HG03280 (cell line): Measurements from ENCODE around the gene CNTNAP2.
"Not testable (repeated sequence)": the region's sequence is repeated elsewhere in the genome, so short reads cannot be mapped to it uniquely, and the experiment has no call there.

Source experiments
- ATAC-seq: cut with Tn5 transposase; IDR thresholded peaks from one replicate; pipeline ENCODE4 v1.9.1; 2021; ENCODE audit warnings: mild to moderate bottlenecking, moderate library complexity; ENCODE audit not compliant: unreplicated experiment

CNTNAP2 gene

DNA sequence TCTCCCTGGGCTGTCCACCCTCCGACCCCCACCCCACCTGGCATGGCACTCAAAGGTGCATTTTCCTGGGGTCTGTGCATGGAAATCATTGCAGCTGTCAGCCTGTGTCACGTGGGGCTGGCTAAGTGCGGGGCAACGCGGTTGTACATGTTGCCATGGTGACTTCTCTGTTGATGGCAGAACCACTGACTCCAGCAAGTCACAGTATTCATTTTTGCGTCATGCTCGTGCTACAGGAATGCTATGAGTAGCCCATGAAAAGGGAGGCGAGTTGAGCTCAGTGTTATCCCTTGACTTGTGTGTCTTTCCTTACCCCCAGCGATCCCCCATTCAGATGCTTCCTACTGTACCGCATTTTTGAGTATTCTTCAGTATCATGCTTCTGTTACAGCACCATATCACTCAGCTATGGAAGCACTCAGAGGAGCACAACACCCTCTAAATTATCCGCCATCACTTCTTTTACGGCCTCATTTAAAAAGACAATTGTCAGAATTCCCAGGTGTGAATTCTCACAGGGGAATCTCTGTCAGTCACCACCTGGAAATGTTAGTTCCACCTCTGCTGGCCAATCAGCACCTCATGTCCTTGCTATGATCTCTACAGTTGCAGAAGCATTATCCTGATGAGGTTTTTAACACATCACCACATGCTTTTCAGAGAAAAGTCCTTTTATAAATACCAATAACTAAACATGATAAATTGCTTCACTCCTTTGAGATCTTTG lies 2279.6 kb downstream of the CNTNAP2 start:
- ATAC-seq: no peak

DNA sequence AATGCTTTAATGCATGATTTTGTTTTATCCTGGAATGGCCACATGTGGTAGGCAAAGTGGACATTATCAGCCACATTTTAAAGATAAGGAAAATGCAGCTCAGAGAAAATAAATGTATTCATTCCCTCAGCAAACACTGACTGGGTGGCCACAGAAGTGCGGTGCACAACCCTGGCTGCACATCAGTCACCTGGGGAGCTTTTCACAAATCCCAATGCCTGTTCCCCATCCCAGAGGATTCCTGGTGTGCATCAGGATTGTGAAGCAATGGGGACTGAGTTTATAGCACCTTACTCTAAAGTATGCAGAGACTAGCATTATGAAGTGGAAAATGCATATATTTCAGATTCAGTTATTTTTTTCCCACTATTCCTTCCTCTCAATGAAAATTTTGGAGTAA lies 2280.5 kb downstream of the CNTNAP2 start:
- no peak for ATAC-seq

DNA sequence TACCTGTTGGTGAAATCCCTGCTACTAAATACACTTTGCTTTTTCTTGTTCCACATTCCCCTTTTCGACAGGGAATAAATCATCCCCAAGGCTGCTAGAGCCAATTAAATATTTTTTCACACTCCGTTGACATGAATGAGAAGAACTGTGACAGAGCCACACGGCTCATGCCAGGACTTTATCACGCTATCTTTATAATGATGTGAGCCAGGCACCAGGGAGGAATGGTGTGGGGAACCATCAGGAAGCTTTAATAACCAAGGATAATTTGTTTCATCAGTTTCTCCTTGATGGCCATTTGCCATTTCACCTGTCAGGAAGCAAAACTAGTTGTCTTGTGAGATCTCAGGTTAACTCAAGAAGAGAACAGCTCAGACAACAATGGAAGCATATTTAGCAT lies 2280.9 kb downstream of the CNTNAP2 start:
- no peak for ATAC-seq

DNA sequence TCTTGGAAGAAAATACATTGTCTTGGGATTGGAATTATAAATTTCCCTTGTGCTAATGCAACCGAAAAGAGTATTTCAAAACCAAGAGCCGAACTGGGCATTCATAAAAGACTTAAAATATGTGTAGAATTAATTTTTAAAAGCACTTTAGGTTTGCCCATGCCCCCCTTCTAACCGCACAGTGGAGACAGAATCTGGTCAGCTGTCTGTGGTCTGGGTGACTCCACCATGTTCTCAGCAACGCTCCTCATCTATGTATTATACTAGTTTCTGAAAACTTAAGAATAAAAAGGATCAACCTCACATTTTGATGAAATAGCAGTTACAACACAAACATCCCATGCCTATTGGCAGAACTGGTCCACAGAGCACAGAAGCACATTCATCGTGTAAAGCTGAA lies 2281.4 kb downstream of the CNTNAP2 start:
- ATAC-seq: no peak

DNA sequence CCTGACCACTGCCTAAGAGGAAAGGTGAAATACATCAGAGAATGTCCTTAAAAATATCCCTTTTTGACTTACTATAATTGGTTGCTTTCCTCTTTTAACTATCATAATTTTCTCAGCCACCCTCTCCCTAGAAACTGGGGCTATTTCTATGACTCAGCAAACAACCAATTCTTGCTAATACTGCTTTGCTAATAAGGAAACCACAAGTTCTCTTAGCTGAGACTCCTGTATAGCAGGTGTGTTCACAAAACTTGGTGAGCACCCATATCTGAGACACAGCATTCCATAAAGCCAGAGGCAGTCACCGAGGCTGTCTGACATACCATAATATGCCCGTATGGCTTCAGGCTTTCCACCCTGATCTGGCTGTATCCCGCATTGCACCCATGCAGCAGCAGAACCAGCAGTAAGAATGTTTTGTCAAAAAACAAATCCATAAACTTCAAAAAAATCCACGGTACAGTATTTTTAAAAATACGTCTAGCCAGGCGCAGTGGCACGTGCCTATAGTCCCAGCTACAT lies 2282.3 kb downstream of the CNTNAP2 start:
- ATAC-seq: peak; percentile 76

DNA sequence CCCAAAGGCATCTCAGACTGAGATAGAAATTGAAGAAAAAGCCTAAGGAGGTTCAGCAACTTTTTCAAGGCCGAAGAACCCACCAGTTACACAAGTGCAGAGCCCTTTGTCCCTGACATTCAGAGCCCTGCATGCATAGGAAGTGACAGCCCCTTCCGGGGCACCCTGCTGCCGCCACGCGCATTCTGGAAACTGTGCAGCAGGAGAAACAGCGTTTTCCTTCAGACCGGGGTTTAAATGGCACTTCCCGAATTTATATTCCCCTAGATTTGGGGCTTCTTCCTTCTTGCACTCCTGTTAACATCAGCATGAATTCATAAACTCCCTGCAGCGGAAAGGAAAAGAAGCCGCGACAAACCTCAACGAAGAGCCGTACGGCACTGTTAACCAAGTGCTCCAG lies 2283.5 kb downstream of the CNTNAP2 start:
- ATAC-seq: no peak

DNA sequence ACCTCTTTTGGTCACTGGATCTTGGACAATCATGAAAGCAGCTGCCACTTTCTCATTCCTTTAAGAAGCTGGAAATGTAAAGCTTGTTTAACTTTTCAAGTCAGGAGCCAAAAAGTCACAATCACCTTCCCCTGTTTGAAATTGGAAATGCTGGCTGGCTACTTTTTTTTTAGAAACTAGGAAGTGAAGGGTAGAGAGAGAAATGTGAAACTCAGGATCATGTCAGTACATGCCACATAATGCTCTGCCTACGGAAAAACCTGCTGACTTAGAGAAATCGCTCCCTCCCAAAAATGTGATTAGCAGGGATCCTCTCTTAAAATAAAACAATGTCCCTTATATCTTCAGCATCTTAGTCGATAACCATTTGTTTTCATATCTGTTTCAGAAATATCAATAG lies 2285.6 kb downstream of the CNTNAP2 start:
- ATAC-seq: no peak

DNA sequence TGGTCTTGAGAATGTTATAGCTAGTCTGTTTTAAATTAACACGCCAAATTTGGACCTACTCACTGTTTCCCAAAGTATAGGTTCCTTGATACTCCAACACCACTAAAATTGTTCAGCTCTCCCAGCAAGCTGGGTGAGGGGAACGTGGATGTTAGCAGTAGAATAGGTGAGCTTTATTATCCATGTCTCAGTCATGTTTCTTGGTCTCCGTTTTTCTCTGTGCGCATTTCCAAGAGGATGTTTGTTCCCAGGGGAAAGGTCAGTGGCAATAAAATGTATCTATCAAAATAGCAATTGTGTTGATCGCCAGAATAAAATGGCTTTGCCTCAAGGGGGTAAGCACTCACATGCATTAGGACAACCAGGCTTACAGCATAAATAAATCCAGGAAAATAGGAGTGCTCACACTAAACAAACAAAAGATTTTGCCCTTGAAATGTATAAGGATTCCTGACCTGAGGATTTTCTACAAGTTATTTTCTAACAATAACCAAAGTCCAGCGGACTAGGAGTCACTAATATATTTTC lies 2286.9 kb downstream of the CNTNAP2 start:
- ATAC-seq: no peak

DNA sequence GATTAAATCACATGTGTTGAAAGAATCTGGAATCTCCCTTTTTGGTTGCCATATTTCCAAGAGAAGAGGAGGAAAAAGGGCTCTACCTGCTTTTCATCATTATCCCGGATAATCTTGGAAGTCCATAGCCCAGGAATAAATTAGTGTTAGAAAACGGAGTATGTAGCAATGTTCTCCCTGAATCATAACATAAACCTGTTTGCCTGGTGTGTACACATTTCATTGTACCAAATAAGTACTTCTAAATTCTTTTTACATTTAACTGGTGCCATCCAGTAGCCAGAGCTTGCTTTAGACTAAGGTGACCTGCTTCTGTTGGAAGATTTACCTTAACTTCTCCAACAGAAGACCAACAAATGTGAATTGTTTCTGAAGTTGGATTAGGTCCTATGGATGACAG lies 2291.7 kb downstream of the CNTNAP2 start:
- ATAC-seq: no peak

DNA sequence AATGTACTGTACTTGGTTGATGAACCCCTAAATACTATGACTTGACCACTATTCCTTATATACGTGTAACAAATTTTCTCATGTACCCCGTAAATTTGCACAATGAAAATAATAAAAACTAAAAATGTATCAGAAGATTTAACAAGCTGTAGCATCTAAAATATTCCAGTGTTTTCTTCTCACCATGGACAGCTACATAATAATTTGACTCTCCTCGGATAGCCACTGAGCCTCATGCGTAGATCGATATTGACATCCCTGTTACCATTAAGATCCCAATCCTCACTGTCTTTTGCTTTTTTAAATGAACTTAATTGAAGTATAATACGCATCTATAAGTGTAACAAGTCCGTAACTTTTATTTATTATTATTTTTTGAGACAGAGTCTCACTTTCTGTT lies 2294.3 kb downstream of the CNTNAP2 start:
- ATAC-seq: no peak

DNA sequence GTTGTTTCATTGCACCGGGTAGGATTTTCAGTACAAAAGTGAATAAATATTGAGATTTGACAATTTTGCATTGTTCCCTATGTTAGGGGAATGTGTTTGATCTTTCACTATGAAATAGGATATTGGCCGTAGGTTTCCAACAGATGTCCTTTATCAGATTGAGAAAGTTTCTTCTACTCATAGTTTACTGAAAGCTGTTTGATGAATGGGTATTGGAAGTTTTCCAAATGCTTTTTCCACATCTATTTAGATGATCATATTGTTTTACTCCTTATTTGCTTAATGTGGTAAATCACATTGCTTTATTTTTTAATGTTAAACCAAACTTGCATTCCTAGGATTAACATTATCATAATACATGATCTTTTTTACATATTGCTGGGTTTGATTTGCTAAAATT lies 2296.1 kb downstream of the CNTNAP2 start:
- no peak for ATAC-seq

DNA sequence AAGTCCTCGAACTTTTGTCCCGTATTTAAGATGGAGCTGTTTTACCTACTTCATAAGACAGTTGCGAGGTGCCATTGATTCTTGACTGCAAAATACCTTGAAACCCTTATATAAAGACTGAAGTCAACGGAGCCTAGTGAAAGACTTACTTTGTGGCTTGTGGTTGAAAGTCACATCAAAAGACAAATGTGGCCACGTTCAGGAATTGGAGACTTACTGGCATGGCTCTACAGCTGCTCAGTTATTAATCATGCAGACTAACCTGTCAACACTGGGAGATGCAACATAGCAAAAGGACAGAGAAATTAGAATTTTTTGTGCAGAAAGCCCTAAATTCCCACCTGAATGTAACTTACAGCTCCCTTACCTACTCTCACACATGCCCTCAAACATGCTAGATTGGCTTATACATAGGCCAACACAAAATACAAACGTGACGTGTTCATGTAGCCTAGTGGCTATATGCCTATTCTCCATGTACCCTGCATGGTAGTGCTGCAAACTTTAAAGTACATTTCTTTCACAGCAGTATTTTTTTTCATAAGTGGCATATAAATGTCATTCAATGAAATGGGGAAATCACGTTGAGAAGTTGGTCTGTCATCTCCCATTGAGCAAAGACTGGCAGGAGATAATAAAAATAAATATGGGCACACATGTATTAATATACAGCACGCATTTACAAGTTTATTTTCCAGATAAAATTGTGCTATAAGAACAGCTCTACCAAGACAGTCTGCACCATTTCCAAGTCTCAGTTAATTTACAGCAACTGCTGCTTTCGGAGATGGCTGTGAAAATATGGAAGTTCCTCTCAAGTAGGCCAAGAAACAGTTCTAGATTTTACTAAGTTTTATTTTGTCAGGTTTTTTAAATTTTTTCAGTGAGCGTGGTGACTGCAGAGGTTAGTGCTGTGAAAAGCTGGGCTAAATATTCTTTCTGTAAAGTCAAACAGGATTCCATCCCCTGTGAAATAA lies 2303.5 kb downstream of the CNTNAP2 start:
- peak; percentile 75 for ATAC-seq

DNA sequence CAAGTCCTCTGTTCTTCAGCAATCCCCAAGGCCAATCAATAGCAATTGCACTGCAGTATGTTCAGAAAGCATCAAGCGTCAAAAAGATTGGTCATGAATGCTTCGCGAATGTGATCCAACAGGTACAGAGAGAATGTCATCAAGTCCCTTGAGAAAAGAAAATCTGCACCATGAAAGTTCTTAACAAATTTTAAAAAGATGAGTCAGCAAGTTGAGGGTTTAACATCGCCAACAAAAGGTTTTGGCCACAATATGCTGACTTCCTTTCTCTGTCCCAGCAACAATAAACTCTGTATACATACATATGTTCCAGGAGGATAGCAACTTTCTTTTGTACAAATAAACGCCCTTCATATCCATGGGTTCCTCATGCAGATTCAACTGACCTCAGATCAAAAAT lies 2305.4 kb downstream of the CNTNAP2 start:
- no peak for ATAC-seq

DNA sequence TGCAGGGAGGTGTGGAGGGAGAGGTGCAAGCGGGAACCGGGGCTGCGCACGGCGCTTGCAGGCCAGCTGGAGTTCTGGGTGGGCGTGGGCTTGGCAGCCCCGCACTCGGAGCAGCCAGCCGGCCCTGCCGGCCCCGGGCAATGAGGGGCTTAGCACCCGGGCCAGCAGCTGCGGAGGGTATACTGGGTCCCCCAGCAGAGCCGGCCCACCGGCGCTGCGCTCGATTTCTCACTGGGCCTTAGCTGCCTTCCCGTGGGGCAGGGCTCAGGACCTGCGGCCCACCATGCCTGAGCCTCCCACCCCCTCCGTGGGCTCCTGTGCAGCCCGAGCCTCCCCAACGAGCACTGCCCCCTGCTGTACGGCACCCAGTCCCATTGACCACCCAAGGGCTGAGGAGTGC lies 2309.8 kb downstream of the CNTNAP2 start:
- ATAC-seq: not testable (repeated sequence)

DNA sequence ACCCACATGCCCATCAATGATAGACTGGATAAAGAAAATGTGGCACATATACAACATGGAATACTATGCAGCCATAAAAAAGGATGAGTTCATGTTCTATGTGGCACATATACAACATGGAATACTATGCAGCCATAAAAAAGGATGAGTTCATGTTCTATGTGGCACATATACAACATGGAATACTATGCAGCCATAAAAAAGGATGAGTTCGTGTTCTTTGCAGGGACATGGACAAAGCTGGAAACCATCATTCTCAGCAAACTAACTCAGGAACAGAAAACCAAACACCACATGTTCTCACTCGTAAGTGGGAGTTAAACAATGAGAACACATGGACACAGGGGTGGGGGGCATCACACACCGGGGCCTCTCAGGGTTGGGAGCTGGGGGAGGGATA lies 2314.1 kb downstream of the CNTNAP2 start:
- not testable (repeated sequence) for ATAC-seq

DNA sequence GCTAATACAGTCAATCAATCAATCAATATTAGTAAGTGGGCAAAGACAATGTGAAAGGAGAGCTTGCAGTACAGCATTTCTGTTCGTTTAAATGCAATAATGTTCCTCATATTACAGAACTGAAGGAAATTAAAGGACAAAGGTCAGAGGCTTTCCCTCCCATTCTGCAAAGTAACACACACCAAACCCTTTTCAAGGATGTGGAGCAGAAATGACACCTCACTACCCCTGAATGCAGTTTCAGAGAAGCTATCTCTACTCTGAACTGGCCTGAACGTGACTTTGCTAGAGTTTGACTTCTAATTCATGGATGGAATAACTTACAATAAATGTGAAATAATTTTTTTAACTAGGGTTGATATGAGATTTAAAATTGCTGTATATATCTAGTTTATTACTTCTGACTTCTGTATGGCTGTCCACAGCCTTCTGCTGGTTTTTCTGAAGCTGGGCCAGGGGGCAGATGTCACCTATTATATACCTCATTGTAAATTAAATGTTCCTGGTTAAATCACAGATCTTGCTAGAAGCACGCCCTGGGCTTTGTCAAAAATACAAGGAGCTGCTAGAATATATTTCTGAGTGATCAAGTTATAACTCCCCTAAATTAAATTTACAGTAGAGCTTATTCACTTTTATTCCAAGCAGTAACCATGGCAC lies 2317.1 kb downstream of the CNTNAP2 start:
- no peak for ATAC-seq

DNA sequence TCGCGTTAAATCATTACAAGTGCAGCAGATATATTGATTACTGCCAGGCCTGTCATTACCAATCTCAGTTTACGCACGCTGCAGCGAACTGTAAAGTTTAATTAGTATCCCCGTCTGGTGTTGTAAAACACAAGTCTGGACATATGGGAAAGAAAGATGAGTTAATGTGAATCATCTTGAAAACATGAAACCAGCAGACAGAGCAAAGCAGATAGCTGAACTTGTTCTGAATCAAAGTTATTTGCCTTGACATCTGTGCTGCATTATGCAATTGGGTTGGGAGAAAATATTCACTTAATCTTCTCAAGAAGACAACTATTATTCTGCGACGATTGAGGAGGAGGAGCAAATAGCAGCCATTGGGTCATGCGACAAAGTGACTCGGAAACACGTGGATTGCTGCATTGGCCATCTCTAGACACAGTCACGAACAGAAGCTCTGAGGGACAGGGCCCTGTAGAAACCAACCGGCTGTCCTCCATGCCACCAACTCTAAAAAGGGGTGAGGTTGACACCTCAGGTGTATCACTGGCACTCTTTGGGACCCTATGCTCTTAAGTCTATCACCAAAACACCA lies 2317.7 kb downstream of the CNTNAP2 start:
- no peak for ATAC-seq

DNA sequence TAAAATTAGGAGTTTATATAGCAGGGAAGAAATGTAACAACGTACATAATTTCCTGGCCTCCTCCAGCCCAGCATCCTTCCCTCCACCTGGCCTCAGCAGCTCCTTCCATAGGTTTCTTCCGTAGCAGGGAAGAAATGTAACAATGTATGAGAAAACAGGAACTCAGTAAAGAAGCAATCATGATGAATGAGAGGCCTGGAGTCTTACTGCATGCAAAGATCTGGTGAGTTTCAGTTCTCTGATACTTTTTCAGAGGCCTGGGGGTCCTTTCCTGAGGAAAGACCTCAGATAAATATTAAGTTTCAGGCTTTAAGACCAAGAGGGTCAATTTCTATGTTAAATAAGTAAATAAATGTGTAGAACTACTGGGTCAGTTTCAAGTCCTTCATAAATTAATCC lies 2318.3 kb downstream of the CNTNAP2 start:
- ATAC-seq: no peak

DNA sequence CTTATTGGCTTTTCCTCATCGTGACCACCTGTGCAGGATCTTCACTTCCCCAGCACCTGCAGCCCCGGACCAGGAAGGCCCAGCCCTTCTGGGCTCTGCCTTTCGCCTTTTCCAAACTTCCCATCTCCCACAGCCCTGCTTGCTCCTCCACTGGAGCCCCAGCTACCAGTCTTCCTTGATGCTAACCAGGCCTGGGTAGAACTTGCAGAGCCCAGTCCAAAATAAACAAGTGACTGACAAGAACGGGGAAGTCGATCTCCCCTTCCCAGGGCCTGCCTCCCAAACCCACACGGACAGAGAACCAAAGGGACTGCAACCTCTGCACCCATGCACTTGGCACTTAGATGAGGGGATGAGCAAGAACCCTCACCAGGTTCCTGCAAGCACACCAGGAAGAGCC lies 2319.1 kb downstream of the CNTNAP2 start:
- no peak for ATAC-seq

DNA sequence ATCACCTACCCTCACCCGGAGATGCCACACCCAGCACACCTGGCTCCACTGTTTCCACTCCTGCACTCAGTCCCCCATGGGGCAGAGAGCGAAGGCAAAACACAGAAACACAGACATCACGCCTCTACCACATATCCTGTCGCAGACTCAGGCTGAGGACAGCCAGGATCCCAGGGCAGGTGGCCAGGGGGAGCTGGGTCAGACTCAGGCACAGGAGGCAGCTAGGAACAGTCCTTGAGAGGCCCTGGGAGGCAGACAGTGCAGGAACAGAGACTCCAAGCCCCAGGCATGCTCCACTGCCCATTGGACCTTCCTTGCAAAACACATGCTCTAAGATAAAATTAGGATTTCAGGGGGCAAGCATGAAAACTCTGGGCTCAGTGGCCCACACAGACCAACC lies 2319.5 kb downstream of the CNTNAP2 start:
- ATAC-seq: no peak

DNA sequence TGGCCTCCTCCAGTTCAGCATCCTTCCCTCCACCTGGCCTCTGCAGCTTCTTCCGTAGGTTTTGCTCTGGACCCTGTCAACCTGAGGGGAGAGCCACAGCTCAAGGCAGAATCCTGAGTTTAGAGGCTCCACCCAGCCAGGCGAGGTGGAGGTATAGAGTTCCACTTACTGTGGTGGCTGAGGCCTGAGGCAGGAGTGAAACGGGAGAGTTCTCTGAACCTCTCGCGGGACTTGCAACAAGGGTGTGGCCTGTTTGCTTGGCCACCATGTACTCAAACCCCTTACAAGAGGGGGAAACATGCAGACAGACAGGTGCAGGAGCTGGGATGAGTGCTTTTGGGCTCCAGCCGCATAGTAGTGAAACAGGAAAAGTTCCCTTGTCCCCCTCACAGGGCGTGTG lies 2320.0 kb downstream of the CNTNAP2 start:
- no peak for ATAC-seq
